Ishikawa (cell line): ENCODE measurements around the gene VAPB.

Experiments used
- CEBPB ChIP-seq: IDR thresholded peaks from 2 replicates; pipeline ENCODE4 v1.6.1; 2012
- CREB1 ChIP-seq: IDR thresholded peaks from 2 replicates; pipeline ENCODE4 v1.6.1; 2012; ENCODE audit warnings: low read depth
- EGR1 ChIP-seq: IDR thresholded peaks from 2 replicates; pipeline ENCODE4 v1.6.1; 2012
- EP300 ChIP-seq: IDR thresholded peaks from 2 replicates; pipeline ENCODE4 v1.6.1; 2012; ENCODE audit warnings: borderline replicate concordance
- FOXM1 ChIP-seq: IDR thresholded peaks from 2 replicates; pipeline ENCODE4 v1.6.1; 2012; ENCODE audit warnings: low read depth, borderline replicate concordance
- MAX ChIP-seq: IDR thresholded peaks from 2 replicates; pipeline ENCODE4 v1.6.1; 2012
- NFIC ChIP-seq: IDR thresholded peaks from 2 replicates; pipeline ENCODE4 v1.6.1; 2012
- RAD21 ChIP-seq: IDR thresholded peaks from 2 replicates; pipeline ENCODE4 v1.6.1; 2012; ENCODE audit warnings: low read depth
- TAF1 ChIP-seq: IDR thresholded peaks from 2 replicates; pipeline ENCODE4 v1.6.1; 2012; ENCODE audit warnings: low read depth, mild to moderate bottlenecking
- TCF12 ChIP-seq: IDR thresholded peaks from 2 replicates; pipeline ENCODE4 v1.6.1; 2012; ENCODE audit warnings: low read depth
- TEAD4 ChIP-seq: IDR thresholded peaks from 2 replicates; pipeline ENCODE4 v1.6.1; 2012
- USF1 ChIP-seq: IDR thresholded peaks from 2 replicates; pipeline ENCODE4 v1.6.1; 2012
- YY1 ChIP-seq: IDR thresholded peaks from 2 replicates; pipeline ENCODE4 v1.6.1; 2012; ENCODE audit warnings: low read depth
- ZBTB7A ChIP-seq: IDR thresholded peaks from 2 replicates; pipeline ENCODE4 v1.6.1; 2012; ENCODE audit warnings: low read depth
- TF ChIP-seq, protein P1 (sequence below): IDR thresholded peaks from 2 replicates; pipeline ENCODE4 v1.6.1; 2012; ENCODE audit warnings: low read depth, mild to moderate bottlenecking

Gene VAPB

GRCh38 chr20:58340853-58341252 lies 48.2 kb upstream of the VAPB start:
- TF ChIP-seq TAF1: no peak
- no peak for TF ChIP-seq NFIC

DNA sequence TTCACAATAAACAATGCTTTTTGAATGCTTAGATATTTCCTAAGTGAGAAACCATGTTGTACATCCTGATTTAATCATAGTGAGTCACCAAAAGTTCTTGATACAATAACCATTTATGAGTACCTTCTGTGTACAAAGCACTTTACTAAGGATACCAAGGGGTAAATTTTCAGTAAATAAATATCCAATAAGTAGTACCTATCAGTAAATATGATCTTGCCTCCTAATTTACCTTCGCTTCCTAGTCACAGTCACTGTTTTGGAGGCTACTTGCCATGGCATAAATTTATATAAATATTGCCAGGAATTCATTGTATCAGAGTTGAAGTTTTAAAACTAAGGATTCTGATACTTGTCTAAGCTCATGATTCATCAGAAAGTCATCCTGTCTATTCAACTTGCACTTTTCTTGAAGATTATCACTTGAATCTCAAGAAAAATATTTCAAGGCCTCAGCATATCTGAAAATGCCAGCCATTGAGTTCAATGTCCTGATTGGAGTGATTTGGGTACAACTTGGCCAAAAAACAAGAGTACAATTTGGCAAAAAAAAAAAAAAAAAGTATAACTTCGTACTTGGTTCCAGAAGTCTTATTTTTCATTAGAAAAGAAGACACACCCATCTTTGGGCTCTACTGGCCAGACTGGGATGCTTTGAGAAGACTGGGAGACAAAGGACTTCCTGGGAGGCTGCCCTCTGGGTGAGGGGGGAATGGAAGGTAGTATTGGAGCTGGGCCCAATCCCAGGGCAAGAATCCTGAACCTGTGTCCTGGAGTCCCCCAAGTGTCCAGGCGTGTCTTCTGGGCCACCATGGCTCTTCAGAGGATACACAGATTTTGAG lies 46.7 kb upstream of the VAPB start:
- TF ChIP-seq ZBTB7A (no peak), TAF1 (no peak), RAD21 (no peak), CEBPB (no peak), EP300 (no peak), MAX (no peak), YY1 (no peak), NFIC (no peak), TEAD4 (no peak), EGR1 (no peak), CREB1 (no peak), TCF12 (no peak), FOXM1 (no peak), USF1 (no peak)
- TF ChIP-seq, protein P1, sequence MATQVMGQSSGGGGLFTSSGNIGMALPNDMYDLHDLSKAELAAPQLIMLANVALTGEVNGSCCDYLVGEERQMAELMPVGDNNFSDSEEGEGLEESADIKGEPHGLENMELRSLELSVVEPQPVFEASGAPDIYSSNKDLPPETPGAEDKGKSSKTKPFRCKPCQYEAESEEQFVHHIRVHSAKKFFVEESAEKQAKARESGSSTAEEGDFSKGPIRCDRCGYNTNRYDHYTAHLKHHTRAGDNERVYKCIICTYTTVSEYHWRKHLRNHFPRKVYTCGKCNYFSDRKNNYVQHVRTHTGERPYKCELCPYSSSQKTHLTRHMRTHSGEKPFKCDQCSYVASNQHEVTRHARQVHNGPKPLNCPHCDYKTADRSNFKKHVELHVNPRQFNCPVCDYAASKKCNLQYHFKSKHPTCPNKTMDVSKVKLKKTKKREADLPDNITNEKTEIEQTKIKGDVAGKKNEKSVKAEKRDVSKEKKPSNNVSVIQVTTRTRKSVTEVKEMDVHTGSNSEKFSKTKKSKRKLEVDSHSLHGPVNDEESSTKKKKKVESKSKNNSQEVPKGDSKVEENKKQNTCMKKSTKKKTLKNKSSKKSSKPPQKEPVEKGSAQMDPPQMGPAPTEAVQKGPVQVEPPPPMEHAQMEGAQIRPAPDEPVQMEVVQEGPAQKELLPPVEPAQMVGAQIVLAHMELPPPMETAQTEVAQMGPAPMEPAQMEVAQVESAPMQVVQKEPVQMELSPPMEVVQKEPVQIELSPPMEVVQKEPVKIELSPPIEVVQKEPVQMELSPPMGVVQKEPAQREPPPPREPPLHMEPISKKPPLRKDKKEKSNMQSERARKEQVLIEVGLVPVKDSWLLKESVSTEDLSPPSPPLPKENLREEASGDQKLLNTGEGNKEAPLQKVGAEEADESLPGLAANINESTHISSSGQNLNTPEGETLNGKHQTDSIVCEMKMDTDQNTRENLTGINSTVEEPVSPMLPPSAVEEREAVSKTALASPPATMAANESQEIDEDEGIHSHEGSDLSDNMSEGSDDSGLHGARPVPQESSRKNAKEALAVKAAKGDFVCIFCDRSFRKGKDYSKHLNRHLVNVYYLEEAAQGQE: no peak

- TF ChIP-seq USF1 (no peak), YY1 (no peak), FOXM1 (no peak), CREB1 (no peak), TAF1 (no peak), TEAD4 (no peak)
- TF ChIP-seq, protein P1: no peak
These were observed 44.3 kb upstream of the VAPB start for GRCh38 chr20:58344741-58345140.

DNA sequence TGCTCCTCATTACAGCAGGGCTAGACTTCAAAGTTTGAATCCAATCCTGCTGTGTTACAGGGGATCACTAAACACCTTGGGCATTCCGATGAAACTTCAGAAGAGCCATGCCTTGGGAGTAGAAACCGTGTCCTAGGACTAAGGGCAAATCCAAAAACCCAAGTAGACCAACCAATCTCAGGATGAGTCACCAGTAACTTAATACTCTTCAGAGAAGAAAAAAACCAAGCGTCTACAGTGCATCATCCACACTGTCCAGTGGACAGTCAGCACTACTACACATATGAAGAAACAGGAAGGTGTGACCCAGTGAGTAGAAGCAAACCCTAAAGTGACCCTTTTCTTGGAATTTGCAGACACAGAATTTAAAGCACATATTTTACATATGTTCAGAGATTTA lies 39.5 kb upstream of the VAPB start:
- TF ChIP-seq ZBTB7A (no peak), TAF1 (no peak), EP300 (no peak), FOXM1 (no peak), YY1 (no peak), USF1 (no peak), EGR1 (no peak)

- no peak for TF ChIP-seq TEAD4
- TF ChIP-seq NFIC: no peak
- no peak for TF ChIP-seq MAX
- TF ChIP-seq TCF12: no peak
- TF ChIP-seq CEBPB: no peak
- TF ChIP-seq RAD21: no peak
- no peak for TF ChIP-seq ZBTB7A
- TF ChIP-seq USF1: no peak
- TF ChIP-seq CREB1: no peak
- TF ChIP-seq, protein P1: no peak
- no peak for TF ChIP-seq EP300
- TF ChIP-seq FOXM1: no peak
- no peak for TF ChIP-seq EGR1
- no peak for TF ChIP-seq TAF1
- no peak for TF ChIP-seq YY1
These were observed 36.6 kb upstream of the VAPB start for GRCh38 chr20:58352468-58352867.
